Measurements from ENCODE around the gene CRBN.
A peak's percentile ranks its signal among the peaks of the same experiment; 100 is the strongest.

Gene CRBN

DNA sequence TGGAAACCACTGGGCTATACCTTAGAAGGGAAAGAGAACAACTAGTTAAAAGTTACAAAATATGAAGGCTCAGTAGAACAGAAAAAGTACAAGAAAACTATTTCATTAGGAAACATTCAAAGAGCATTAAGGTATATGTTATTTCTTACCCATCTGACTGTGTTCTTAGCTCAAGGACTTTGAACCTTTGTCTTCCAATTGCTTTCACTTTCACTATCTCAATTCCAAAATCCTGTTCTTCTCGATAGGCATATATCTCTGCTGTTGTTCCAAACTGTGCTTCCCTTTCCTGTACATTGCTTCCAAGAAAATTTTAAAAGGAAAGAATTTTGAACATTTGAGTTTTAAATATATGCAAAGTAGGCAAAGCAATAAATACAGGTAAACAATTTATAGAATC, 6.9 kb downstream of the CRBN start:
- peaks cover 7% of the 10 kb centered on the region for H3K4me1 ChIP-seq (ENCODE audit: low read length)
- H4K20me1 ChIP-seq (ENCODE audit: insufficient read depth, low read length): peaks cover 5% of the 10 kb centered on the region; the same call in 1 of the 2 replicates
- no peak overlapping the region for H3K4me2 ChIP-seq (ENCODE audit: low read length)
- no peaks in the 10 kb centered on the region for H3K9me3 ChIP-seq (ENCODE audit: insufficient read depth, low read length)
- no peaks in the 10 kb centered on the region for H3K27me3 ChIP-seq (ENCODE audit: low read depth, low read length)
- H3K4me3 ChIP-seq (ENCODE audit: low read length): no peak overlapping the region
- H3K79me2 ChIP-seq (ENCODE audit: low read length): peaks cover 21% of the 10 kb centered on the region
- peaks cover 38% of the 10 kb centered on the region for H3K36me3 ChIP-seq (replicated peaks; ENCODE audit: low read depth, low read length)
- no peak overlapping the region for H3K27ac ChIP-seq (ENCODE audit: low read length)
- no peak overlapping the region for H2AFZ ChIP-seq (ENCODE audit: low read depth, low read length)
- TF ChIP-seq, protein P1, sequence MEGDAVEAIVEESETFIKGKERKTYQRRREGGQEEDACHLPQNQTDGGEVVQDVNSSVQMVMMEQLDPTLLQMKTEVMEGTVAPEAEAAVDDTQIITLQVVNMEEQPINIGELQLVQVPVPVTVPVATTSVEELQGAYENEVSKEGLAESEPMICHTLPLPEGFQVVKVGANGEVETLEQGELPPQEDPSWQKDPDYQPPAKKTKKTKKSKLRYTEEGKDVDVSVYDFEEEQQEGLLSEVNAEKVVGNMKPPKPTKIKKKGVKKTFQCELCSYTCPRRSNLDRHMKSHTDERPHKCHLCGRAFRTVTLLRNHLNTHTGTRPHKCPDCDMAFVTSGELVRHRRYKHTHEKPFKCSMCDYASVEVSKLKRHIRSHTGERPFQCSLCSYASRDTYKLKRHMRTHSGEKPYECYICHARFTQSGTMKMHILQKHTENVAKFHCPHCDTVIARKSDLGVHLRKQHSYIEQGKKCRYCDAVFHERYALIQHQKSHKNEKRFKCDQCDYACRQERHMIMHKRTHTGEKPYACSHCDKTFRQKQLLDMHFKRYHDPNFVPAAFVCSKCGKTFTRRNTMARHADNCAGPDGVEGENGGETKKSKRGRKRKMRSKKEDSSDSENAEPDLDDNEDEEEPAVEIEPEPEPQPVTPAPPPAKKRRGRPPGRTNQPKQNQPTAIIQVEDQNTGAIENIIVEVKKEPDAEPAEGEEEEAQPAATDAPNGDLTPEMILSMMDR (IDR thresholded peaks at IDR 0.05; ENCODE audit: low read depth, low read length): no peak
- H3K9ac ChIP-seq (ENCODE audit: low read length): no peak overlapping the region

DNA sequence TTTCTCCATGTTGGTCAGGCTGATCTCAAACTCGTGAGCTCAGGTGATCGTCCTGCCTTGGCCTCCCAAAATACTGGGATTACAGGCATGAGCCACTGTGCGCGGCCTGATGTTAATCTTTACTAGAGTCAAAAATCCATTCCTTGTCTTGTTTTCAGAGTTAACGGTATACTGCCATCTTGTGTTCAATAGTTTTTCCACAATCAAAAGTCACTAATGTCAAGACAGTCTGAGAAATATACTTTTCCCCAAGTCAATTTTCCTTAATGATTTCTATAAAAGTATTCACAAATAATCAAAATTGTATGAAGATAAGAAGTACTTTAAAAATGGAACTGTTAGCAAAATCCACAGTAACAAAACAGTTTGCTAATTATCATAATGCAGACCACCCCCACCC, 8.5 kb downstream of the CRBN start:
- Histone ChIP-seq H3K4me3 (ENCODE audit: low read length) (no peak overlapping the region), H3K4me2 (ENCODE audit: low read length) (no peak overlapping the region), H3K9ac (ENCODE audit: low read length) (no peak overlapping the region), H4K20me1 (ENCODE audit: insufficient read depth, low read length) (no peaks in the 10 kb centered on the region), H3K36me3 (replicated peaks; ENCODE audit: low read depth, low read length) (peaks cover 53% of the 10 kb centered on the region), H3K4me1 (ENCODE audit: low read length) (peaks cover 7% of the 10 kb centered on the region), H3K27me3 (ENCODE audit: low read depth, low read length) (no peaks in the 10 kb centered on the region), H3K79me2 (ENCODE audit: low read length) (peaks cover 6% of the 10 kb centered on the region), H2AFZ (ENCODE audit: low read depth, low read length) (no peak overlapping the region), H3K9me3 (ENCODE audit: insufficient read depth, low read length) (no peaks in the 10 kb centered on the region), H3K27ac (ENCODE audit: low read length) (no peak overlapping the region)
- no peak for TF ChIP-seq EZH2phosphoT487 (IDR thresholded peaks at IDR 0.05; ENCODE audit: low read depth)
- TF ChIP-seq, protein P1 (IDR thresholded peaks at IDR 0.05; ENCODE audit: low read depth, low read length): peak; percentile 61

DNA sequence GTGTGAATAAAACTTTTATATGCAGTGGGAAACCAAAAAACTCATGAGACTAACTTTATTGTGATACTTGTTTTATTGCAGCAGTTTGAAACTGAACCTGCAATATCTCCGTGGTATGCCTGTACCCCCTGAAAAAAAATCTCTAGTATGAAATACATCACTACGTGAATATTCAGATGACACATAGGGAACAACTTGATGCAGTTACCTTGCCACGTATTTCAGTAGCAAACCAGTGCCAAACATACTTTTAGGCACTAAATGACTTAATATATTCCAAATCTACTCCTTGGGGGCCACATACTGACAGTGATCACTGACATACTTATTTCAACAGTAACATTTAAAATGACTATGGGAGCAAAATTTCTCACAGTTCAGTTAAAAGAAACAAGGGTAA, 13.8 kb downstream of the CRBN start:
- Histone ChIP-seq H3K36me3 (replicated peaks; ENCODE audit: low read depth, low read length) (peaks cover 58% of the 10 kb centered on the region), H2AFZ (ENCODE audit: low read depth, low read length) (no peak overlapping the region), H3K9me3 (ENCODE audit: insufficient read depth, low read length) (peaks cover 6% of the 10 kb centered on the region; the same call in 1 of the 2 replicates), H3K4me2 (ENCODE audit: low read length) (no peak overlapping the region), H3K27ac (ENCODE audit: low read length) (no peak overlapping the region), H3K4me3 (ENCODE audit: low read length) (no peak overlapping the region), H3K27me3 (ENCODE audit: low read depth, low read length) (no peaks in the 10 kb centered on the region), H3K9ac (ENCODE audit: low read length) (no peak overlapping the region), H4K20me1 (ENCODE audit: insufficient read depth, low read length) (no peaks in the 10 kb centered on the region), H3K79me2 (ENCODE audit: low read length) (no peaks in the 10 kb centered on the region), H3K4me1 (ENCODE audit: low read length) (peaks cover 4% of the 10 kb centered on the region)
- TF ChIP-seq, protein P1 (IDR thresholded peaks at IDR 0.05; ENCODE audit: low read depth, low read length): no peak
- no peak for TF ChIP-seq EZH2phosphoT487 (IDR thresholded peaks at IDR 0.05; ENCODE audit: low read depth)

DNA sequence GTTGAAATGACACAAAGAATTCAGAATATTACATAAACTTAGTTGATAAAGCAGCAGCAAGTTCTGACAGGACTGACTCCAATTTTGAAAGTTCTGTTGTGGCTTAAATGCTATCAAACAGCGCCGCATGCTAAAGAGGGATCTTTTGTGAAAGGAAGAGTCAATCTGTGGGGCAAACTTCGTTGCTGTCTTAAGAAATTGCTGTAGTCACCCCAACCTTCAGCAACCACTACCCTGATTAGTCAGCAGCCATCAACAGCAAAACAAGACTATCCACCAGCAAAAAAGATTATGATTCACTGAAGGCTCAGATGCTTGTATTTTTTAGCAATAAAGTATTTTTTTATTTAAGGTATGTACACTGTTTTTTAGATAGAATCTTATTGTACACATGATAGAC, 14.2 kb downstream of the CRBN start:
- Histone ChIP-seq H3K4me1 (ENCODE audit: low read length) (peaks cover under 1% of the 10 kb centered on the region; the same call in 1 of the 2 replicates), H3K4me3 (ENCODE audit: low read length) (no peak overlapping the region), H3K79me2 (ENCODE audit: low read length) (no peaks in the 10 kb centered on the region), H2AFZ (ENCODE audit: low read depth, low read length) (no peak overlapping the region), H3K27ac (ENCODE audit: low read length) (no peak overlapping the region), H3K9me3 (ENCODE audit: insufficient read depth, low read length) (peaks cover 6% of the 10 kb centered on the region; the same call in 1 of the 2 replicates), H4K20me1 (ENCODE audit: insufficient read depth, low read length) (no peaks in the 10 kb centered on the region), H3K27me3 (ENCODE audit: low read depth, low read length) (no peaks in the 10 kb centered on the region), H3K4me2 (ENCODE audit: low read length) (no peak overlapping the region), H3K36me3 (replicated peaks; ENCODE audit: low read depth, low read length) (peaks cover 59% of the 10 kb centered on the region), H3K9ac (ENCODE audit: low read length) (no peak overlapping the region)
- TF ChIP-seq EZH2phosphoT487 (IDR thresholded peaks at IDR 0.05; ENCODE audit: low read depth): no peak
- TF ChIP-seq, protein P1 (IDR thresholded peaks at IDR 0.05; ENCODE audit: low read depth, low read length): no peak

Data from OCI-LY3 (cell line).